ENCODE results near the gene RAB39B.

DNA sequence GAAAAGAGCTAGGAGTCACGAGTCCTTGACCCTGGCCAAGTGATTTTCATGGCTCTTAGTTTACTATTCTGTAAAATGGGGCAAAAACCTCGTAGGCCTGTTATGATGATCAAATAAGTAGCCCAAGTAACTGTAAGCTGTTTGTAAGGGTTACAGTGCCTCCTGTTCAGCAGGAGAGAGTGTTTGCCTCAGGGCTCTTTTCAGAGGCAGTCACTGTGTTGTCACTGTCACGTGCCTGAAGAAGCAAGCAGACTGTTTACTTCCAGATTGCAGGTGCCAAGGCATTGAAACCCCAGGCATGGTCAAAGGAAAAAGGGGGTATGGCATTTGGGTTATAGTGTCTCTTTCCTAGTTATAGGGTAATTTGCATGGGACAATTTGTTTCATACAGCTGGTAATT, 4.5 kb downstream of the RAB39B start:
- no peak for TF ChIP-seq POLR2A (IDR thresholded peaks at IDR 0.05)
- TF ChIP-seq, protein P1, sequence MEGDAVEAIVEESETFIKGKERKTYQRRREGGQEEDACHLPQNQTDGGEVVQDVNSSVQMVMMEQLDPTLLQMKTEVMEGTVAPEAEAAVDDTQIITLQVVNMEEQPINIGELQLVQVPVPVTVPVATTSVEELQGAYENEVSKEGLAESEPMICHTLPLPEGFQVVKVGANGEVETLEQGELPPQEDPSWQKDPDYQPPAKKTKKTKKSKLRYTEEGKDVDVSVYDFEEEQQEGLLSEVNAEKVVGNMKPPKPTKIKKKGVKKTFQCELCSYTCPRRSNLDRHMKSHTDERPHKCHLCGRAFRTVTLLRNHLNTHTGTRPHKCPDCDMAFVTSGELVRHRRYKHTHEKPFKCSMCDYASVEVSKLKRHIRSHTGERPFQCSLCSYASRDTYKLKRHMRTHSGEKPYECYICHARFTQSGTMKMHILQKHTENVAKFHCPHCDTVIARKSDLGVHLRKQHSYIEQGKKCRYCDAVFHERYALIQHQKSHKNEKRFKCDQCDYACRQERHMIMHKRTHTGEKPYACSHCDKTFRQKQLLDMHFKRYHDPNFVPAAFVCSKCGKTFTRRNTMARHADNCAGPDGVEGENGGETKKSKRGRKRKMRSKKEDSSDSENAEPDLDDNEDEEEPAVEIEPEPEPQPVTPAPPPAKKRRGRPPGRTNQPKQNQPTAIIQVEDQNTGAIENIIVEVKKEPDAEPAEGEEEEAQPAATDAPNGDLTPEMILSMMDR (IDR thresholded peaks at IDR 0.05), result no peak
- no peak for TF ChIP-seq POLR2AphosphoS5 (IDR thresholded peaks at IDR 0.05)

All from breast epithelium (tissue), 3 donors.